HL-60/S4 treated with phorbol 12-myristate 13-acetate at 8.2 ng/mL for 4 days and 3 days (cell line): ENCODE data around the gene TMEM182.

Experiments
- in situ Hi-C: fragments of 300-500 bp; cut with MboI; formaldehyde crosslinking; loops from 2 replicates; pipeline ENCODE4 v1.15.0; 2022; ENCODE audit warnings: low sequenced_read_pairs

Gene TMEM182

GRCh38 chr2:102850888-102851287 is 89.1 kb downstream of the TMEM182 start:
- in situ Hi-C loops, result no loop called here

- in situ Hi-C loops, result no loop called here
Measured at GRCh38 chr2:102852867-102853266, 91.0 kb downstream of the TMEM182 start.
